ENCODE data around the gene DLEC1. TPM values are rescaled to one million over a fixed set of nuclear protein-coding genes. Genes with fewer than 3 reads are reported as not detected.

DLEC1 gene
- total RNA-seq, 4 donors from 2014 or later = 0.20 to 4.1 (median 1.4) TPM

DNA sequence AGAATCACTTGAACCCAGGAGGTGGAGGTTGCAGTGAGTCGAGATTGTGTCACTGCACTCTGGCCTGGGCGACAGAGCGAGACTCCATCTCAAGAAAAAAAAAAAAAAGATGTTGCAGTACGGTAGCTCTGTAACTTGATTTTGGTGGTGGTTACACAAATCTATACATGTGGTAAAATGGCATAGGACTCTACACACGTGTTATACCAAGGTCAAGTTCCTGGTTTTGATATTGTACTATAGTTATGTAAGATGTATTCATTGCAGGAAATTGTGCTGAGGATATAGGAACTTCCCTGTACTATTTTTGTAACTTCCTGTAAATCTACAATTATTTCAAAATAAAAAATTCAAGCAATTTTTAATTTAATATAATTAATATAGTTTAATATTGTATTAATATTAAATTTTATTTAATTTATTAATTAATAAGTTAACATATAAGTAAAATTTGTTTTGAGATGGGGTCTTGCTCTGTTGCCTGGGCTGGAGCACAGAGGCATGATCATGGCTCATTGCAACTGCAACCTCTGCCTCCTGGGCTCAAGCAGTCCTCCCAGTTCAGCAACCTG, 109.4 kb downstream of the DLEC1 start:
- no peak for DNase-seq
- Histone ChIP-seq H3K36me3 (no peaks in the 10 kb centered on the region), H3K9me3 (peaks cover 0 to 9% of the 10 kb centered on the region in 2 donors), H3K4me3 (no peak overlapping the region), H3K27me3 (no peaks in the 10 kb centered on the region), H3K4me1 (no peaks in the 10 kb centered on the region), H3K27ac (peak overlapping the region in 2 of 4 donors; percentile 14 to 29)
- no peak for TF ChIP-seq EP300 (IDR thresholded peaks at IDR 0.05; ENCODE audit: low read depth)
- TF ChIP-seq, protein P1, sequence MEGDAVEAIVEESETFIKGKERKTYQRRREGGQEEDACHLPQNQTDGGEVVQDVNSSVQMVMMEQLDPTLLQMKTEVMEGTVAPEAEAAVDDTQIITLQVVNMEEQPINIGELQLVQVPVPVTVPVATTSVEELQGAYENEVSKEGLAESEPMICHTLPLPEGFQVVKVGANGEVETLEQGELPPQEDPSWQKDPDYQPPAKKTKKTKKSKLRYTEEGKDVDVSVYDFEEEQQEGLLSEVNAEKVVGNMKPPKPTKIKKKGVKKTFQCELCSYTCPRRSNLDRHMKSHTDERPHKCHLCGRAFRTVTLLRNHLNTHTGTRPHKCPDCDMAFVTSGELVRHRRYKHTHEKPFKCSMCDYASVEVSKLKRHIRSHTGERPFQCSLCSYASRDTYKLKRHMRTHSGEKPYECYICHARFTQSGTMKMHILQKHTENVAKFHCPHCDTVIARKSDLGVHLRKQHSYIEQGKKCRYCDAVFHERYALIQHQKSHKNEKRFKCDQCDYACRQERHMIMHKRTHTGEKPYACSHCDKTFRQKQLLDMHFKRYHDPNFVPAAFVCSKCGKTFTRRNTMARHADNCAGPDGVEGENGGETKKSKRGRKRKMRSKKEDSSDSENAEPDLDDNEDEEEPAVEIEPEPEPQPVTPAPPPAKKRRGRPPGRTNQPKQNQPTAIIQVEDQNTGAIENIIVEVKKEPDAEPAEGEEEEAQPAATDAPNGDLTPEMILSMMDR (IDR thresholded peaks at IDR 0.05) = no peak
- TF ChIP-seq POLR2AphosphoS5 (IDR thresholded peaks at IDR 0.05) = no peak
- no peak for TF ChIP-seq POLR2A (IDR thresholded peaks at IDR 0.05)
- intact Hi-C loops (cut with DNase I; ENCODE audit: low total_unique reads) (no loop called here), in situ Hi-C loops (cut with MboI; ENCODE audit: low pct_ligation_motif_present in 1 of 4, low pct_unique_long_range_greater_than_20kb in 1 of 4, low sequenced_read_pairs in 3 of 4) (loop anchor here in 2 of 4 donors (25.0 kb wide), 2 partner anchors 314 to 339 kb away; partner anchors contain the start of genes ACVR2B (in 1 of the 2) and EXOG (in 1 of the 2))
- 60 to 69% methylated on average over 3 to 5 of the region's 5 CpGs for WGBS, 2 donors (ENCODE audit: low coverage in 1 of 2)

DNA sequence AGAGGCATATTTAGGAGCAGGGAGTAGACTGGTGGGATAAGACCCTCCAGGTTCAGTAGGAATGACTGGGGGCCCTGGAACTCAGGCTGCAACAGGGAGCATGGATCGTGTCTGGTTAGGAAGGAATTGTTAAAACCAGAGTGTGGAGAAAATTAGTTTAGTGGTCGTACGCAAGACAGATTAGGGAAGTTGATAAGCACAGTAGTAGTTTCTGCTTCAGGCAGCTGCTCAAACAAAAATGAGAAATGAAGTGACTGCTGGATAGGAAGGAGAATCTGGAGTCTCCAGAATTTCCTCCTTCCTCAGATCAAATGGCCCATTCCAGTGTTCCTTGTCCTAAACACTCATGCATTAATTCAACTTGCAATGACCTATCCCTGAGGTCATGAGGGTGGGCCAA, 110.7 kb downstream of the DLEC1 start:
- intact Hi-C loops (cut with DNase I; ENCODE audit: low total_unique reads) = no loop called here
- Histone ChIP-seq H3K36me3 (no peaks in the 10 kb centered on the region), H3K27ac (peak overlapping the region in 1 of 4 donors; percentile 41), H3K4me3 (no peak overlapping the region), H3K27me3 (no peaks in the 10 kb centered on the region), H3K4me1 (peaks cover 0 to 2% (median 0%) of the 10 kb centered on the region in 4 donors), H3K9me3 (peaks cover 0 to 9% of the 10 kb centered on the region in 2 donors)
- no peak for DNase-seq
- WGBS, 2 donors (ENCODE audit: low coverage in 1 of 2) = 44 to 89% methylated on average over 3 of the region's 3 CpGs
- no peak for TF ChIP-seq EP300 (IDR thresholded peaks at IDR 0.05; ENCODE audit: low read depth)
- TF ChIP-seq, protein P1 (IDR thresholded peaks at IDR 0.05) = no peak
- no peak for TF ChIP-seq POLR2AphosphoS5 (IDR thresholded peaks at IDR 0.05)
- in situ Hi-C loops (cut with MboI; ENCODE audit: low pct_ligation_motif_present in 1 of 4, low pct_unique_long_range_greater_than_20kb in 1 of 4, low sequenced_read_pairs in 3 of 4) = loop anchor here in 2 of 4 donors (25.0 kb wide), 2 partner anchors 313 to 338 kb away; partner anchors contain the start of genes ACVR2B (in 1 of the 2) and EXOG (in 1 of the 2)

DNA sequence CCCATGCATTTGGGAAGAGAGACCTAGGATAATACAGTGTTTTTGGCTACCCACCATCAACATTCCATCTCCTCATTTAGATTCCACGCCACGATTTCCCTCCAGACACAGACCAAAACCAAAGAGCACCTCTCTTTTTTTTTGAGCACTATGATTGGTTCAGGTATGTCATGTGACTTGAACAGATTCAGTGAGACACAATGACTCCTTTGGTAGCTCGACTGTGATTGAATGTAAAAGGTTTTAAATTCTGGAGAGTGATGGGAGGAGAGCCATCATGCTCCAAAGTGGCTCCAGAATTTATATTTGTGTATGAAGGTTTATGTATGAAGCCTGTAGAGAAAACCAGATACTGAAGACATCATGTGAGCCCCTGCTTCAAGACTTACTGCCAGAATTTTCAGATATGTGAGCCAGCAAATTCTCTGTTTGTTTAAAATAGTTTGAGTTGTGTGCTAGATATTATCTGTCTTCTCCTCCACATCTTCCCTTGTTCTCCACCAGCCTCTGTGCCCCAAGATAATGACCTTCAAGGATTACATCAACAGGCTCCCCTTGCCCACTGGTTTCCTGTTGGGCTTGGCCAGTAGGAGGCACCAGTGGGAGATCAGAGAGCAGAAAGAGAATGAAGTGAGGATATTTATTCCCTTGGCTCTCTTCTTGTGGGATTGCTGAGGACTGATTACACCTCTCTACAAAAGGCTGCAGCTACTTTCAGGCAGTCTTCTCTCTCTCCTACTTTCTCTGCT, 111.9 kb downstream of the DLEC1 start:
- no peaks in the 10 kb centered on the region for H3K27me3 ChIP-seq
- H3K4me1 ChIP-seq = peaks cover 0 to 6% (median 0%) of the 10 kb centered on the region in 4 donors
- H3K9me3 ChIP-seq = peaks cover 0 to 9% of the 10 kb centered on the region in 2 donors
- TF ChIP-seq POLR2AphosphoS5 (IDR thresholded peaks at IDR 0.05) (no peak), POLR2A (IDR thresholded peaks at IDR 0.05) (no peak), EP300 (IDR thresholded peaks at IDR 0.05; ENCODE audit: low read depth) (no peak)
- TF ChIP-seq, protein P1 (IDR thresholded peaks at IDR 0.05) = no peak
- H3K36me3 ChIP-seq = no peaks in the 10 kb centered on the region
- H3K27ac ChIP-seq = no peak overlapping the region
- intact Hi-C loops (cut with DNase I; ENCODE audit: low total_unique reads) = no loop called here
- no peak overlapping the region for H3K4me3 ChIP-seq
- in situ Hi-C loops (cut with MboI; ENCODE audit: low pct_ligation_motif_present in 1 of 4, low pct_unique_long_range_greater_than_20kb in 1 of 4, low sequenced_read_pairs in 3 of 4) = no loop called here
- 68 to 89% methylated on average over 3 of the region's 3 CpGs for WGBS, 2 donors (ENCODE audit: low coverage in 1 of 2)
- DNase-seq = no peak

DNA sequence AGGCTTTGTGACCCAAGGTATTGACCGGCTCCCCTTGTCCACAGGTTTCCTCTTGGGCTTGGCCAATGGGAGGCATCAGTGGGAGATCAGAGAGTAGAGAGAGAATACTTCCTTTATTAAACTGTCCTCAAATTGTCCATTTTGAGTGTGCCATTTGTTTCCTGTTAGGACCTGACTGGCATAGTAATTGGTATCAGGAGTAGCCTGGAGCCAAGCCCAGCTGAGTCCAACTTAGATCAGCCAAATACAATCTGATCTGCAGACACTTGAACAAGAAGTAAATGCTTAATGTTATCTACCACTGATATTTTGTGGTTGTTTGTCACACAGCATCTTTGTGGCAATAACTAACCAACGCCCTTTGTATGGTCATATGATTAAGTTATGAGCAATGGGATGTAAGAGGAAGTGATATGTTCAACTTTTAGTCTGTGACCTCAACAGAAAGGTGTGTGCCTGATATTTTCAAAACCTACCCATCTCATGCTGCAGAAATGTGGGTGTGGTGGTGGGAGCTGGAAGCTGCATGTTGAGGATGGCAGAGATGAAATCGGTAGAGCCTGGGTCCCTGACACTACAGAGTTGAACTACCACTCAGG, 112.8 kb downstream of the DLEC1 start:
- TF ChIP-seq EP300 (IDR thresholded peaks at IDR 0.05; ENCODE audit: low read depth) = no peak
- TF ChIP-seq POLR2AphosphoS5 (IDR thresholded peaks at IDR 0.05) = no peak
- no peak for TF ChIP-seq POLR2A (IDR thresholded peaks at IDR 0.05)
- TF ChIP-seq, protein P1 (IDR thresholded peaks at IDR 0.05) = no peak
- H3K4me3 ChIP-seq = no peak overlapping the region
- DNase-seq = no peak
- H3K9me3 ChIP-seq = peaks cover 0 to 2% of the 10 kb centered on the region in 2 donors
- H3K27me3 ChIP-seq = no peaks in the 10 kb centered on the region
- WGBS, 2 donors (ENCODE audit: low coverage in 1 of 2) = 67 to 81% methylated on average over 2 to 3 of the region's 3 CpGs
- in situ Hi-C loops (cut with MboI; ENCODE audit: low pct_ligation_motif_present in 1 of 4, low pct_unique_long_range_greater_than_20kb in 1 of 4, low sequenced_read_pairs in 3 of 4) (no loop called here), intact Hi-C loops (cut with DNase I; ENCODE audit: low total_unique reads) (no loop called here)
- peaks cover 0 to 6% (median 0%) of the 10 kb centered on the region in 4 donors for H3K4me1 ChIP-seq
- H3K36me3 ChIP-seq = no peaks in the 10 kb centered on the region
- no peak overlapping the region for H3K27ac ChIP-seq
